Central memory CD4-positive, alpha-beta T cell (primary cell): ENCODE data around the gene UVSSA.
A peak's percentile ranks its signal among the peaks of the same experiment; 100 is the strongest.
"Not testable (repeated sequence)": the region's sequence is repeated elsewhere in the genome, so short reads cannot be mapped to it uniquely, and the experiment has no call there.

Experiments
- DNase-seq: peaks from one replicate; pipeline ENCODE4 v3.0.0; 2022

Gene UVSSA

GRCh38 chr4:1331591-1332353 lies 15.2 kb upstream of the UVSSA start:
- DNase-seq, result no peak

DNA sequence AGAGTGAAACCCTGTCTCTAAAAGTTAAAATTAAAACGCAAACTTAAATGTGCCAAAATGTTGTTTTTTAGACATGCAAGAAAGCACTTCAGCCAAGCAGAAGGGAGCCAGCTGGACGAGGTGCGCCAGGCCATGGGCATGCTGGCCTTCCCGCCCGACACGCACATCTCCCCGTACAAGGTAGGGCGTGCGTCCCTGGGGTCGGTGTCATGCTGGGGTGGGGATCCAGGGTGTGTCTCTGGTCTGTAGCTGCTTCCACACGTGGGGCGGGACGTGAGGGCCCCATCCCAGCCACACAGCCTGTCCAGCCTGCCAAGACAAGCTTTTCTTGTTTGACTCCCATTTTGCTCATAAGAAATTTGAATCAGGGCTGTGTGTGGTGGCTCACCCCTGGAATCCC lies 14.3 kb upstream of the UVSSA start:
- DNase-seq, result no peak

- DNase-seq, result no peak
Measured at GRCh38 chr4:1333256-1333655, 13.8 kb upstream of the UVSSA start.

DNA sequence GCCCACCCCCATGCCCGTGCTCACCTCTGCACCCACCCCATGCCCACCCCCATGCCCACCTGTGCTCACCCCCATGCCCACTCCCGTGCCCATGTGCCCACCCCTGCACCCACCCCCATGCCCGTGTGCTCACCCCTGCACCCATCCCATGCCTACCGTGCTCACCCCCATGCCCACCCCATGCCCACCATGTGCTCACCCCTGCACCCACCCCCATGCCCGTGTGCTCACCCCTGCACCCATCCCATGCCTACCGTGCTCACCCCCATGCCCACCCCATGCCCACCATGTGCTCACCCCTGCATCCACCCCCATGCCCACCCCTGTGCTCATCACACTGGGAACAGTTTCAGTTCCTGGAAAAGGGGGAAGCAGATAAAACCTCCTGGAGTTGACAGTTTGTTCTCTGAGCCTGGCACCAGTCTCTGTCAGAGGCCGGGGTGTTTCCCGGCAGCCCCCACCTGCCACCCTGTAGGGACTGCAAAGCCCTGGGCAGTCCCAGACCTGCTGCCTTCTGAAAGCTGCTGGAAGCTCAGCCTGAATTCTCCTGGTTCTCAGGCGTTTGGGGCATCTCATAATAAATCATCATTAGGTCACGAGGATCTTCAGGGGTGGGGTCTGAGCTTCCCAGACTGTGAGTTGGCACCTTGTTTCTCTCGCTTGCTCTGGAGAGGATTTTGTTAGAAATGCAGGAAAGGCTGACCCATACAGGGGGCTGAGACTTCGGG lies 13.0 kb upstream of the UVSSA start:
- DNase-seq, result not testable (repeated sequence)

DNA sequence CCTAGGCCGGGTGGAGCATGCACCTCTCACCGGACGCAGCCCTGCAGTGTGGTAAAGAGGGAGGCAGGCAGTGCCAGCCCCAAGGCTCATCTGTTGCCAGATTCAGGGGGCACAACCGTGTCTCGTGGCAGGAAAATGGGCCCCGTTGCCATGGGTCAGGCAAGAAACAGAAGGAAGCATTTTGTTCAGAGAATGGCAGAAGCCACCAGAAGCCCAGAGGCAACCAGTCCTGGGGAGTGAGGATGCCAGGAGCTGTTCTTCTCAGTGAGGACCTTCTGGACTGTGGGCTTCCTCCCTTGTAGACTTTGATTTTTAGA lies 12.5 kb upstream of the UVSSA start:
- no peak for DNase-seq

GRCh38 chr4:1335193-1335883 lies 11.7 kb upstream of the UVSSA start:
- DNase-seq, result not testable (repeated sequence)

- DNase-seq, result no peak
Measured at GRCh38 chr4:1336088-1336491, 10.9 kb upstream of the UVSSA start.

- DNase-seq, result no peak
Measured at GRCh38 chr4:1337376-1337831, 9.6 kb upstream of the UVSSA start.

GRCh38 chr4:1337951-1338751 lies 8.9 kb upstream of the UVSSA start:
- no peak for DNase-seq

- DNase-seq, result no peak
Measured at GRCh38 chr4:1338752-1339414, 8.1 kb upstream of the UVSSA start.

DNA sequence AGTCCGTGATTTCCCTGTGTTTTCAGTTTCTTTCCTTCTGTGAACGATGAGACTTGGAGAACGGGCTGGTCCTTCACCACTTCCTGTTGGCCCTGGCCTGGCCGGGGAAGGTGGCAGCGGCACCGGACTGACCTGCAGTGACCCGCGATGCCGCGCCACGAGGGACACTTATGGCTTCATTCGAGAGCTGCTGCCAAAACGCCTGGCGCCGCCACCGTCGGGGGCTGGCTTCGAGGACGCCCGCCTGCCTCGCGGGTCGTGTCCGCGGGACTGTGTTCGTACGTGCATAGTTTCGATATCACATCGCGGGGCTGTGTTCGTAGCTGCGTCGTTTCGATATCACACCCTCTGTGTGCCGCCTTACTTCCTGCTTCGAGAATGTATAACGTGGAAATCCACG lies 7.5 kb upstream of the UVSSA start:
- no peak for DNase-seq

DNA sequence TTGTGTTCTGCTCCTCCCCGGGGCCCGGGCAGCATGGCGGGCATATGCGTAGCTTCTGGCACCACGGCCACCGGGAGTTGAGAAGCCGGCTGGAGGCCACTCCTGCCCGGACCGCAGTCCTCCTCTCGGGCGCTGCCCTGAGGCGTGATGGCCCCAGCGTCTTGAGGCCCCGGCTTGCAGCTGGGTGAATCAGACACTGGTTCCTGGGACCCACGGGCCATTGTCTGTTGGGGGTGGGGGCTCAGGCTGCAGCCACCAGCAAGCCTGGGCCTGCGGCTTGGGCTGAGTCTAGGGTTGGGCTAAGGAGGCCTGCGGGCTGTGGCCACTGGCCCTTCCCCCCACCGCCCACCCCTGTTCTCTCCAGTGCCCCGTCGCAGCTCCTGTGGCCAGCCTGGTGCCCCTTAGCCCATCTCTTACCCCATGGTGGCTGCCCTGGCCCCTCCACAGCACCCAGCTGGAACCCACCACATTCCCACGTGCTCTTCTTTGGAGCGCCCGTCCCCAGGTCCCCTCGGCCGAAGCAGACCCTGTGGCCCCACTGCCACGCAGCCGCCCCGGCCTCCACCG lies 6.7 kb upstream of the UVSSA start:
- DNase-seq, result no peak

DNA sequence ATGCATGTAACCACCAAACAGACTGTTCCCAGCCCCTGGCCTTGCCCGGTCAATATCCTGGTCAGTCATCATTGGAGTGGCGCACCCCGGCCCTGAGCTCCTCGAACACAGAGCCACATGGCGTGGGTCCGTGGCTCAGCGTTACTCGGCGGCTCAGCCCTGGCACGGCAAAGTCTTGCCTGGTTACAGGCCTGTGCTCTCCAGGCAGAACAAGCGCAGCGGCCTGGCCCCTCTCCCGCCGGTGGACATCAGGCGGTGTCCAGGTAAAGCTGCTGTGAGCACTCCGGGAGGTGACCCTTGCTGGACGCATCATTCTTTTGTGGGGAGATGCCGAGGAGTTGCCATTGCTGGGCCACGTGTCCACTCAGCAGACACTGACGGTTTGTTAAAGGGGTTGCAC lies 6.1 kb upstream of the UVSSA start:
- no peak for DNase-seq

DNA sequence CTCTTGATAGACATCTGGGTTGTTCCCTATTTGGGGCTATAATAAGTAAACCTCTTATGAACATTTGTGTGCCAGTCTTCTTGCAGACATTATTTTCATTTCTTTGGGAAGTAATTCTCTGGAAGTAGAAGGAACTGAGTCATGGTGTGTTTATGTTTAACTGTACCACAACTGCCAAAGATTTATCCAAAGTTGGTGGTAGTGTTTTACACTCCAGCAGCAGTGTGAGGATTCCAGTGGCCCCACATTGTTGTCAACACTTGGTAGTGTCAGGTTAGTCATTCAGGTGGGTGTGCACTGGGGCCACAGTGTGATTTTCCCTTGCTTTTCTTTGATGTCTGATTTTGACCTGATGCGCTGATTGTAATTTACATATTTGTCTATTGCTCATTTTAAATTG lies 5.0 kb upstream of the UVSSA start:
- DNase-seq, result no peak

DNA sequence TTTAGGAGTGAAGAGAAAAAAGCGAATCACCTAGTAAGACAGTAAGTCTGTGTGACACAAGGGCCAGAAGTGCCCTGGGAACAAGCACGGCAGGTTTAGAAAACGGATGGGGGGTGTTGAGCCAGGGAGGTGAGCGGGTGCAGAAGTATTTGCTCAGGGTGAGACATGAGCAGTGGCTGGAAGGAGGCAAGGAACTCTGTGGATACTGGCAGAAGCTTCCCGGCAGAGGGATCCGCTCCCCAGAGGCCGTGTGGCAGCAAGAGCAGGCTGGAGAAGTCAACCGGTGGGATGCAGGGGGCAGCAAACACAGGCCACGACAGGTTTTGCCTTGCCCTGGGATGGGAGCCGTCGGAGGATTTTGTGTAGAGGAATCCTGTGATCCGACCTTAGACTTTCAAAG lies 2.3 kb upstream of the UVSSA start:
- no peak for DNase-seq

DNA sequence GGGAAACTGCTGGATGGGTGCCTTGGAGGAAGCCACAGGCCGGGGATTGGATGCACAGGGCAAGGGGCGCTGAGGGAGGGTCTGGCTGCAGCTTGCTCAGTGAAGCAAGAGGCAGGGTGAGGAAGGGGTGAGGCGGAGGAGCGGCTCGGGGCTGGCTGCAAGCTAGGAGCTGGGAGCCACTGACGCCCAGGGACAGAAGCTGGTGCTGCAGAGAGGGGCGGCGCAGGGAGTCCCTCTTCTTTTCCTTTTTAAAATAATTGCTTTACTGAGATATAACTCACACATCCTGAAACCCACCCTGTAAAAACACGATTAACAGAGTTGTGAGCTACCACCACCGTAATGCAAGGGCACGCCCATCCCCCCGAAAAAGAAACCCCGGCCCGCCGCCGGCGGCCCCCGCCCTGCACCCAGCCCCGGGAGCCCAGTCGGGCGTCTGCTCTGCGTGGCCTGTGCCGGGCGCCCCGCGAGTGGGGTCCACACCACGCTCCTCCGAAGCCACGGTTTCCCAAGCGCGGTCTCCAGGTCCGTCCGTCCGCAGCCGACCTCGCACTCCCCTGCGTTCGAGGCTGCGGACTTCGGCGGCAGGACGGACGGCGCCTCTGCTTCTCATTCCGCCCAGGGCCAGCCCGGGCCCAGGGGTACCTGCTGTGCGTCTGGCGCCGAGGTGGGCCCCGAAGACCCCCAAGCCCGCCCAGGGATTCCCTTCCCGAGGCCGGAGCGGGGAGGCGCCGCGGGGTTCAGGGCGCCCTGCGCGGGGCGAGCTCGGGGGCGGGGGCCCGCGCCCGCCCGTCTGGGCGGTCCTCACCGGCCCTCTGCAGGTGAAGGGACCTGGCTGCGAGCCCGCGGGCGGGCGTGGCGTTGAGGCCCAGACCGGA lies 866 bp upstream of the UVSSA start:
- peak; percentile 50 for DNase-seq

GRCh38 chr4:1347410-1347864 lies 429 bp downstream of the UVSSA start:
- no peak for DNase-seq

- no peak for DNase-seq
Measured at GRCh38 chr4:1348014-1348513, 1.1 kb downstream of the UVSSA start.

DNA sequence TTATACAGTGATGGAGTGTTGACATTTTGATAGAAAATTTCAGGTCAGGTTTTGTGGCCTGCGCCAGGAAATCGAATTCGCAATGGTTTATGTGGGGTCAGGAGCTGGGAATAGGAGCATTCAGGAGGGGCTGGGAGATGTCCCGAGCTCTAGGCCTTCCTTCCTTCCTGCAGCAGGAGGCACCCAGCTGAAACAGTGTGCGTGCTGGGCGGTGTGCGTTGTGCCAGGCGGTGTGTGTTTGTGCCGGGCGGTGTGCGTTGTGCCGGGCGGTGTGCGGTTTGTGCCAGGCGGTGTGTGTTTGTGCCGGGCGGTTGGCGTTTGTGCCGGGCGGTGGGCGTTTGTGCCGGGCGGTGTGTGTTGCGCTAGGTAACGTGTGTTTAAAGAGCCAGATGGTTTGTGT lies 1.7 kb downstream of the UVSSA start:
- no peak for DNase-seq

DNA sequence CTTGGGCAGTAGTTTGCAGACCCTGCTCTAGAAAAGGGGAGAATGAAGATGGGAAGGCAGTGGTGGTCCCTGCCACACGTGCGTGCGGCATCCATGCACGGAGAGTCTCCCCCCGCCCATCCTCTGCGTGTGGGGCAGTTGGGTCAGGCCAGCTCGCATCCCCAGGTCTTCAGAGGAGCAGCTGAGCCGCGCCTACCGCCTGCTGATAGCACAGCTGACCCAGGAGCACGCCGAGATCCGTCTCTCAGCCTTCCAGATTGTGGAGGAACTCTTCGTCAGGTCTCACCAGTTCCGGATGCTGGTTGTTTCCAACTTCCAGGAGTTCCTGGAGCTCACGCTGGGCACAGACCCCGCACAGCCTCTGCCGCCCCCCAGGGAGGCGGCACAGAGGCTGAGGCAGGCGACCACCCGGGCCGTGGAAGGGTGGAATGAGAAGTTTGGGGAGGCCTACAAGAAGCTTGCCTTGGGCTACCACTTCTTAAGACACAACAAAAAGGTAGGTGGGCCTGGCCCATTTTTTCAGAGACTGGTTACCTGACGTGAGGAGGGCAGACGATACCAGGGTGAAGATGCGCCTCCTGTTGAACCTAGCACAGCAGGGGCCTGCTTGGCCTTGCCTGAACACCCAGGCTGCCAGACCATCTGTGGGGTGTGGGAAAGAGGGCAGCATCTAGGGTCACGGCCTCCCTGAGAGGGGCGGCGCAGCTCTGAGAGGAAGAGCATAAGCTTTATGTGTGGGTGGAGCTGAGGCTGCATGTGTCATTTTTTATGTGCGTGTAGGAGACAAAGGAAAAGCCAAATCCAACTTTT lies 2.6 kb downstream of the UVSSA start:
- DNase-seq, result no peak
